HG02938 (cell line): ENCODE measurements around the gene RP2.

Experiments
- ATAC-seq: cut with Tn5 transposase; IDR thresholded peaks from one replicate; pipeline ENCODE4 v1.9.1; 2021; ENCODE audit warnings: mild to moderate bottlenecking, moderate library complexity; ENCODE audit not compliant: unreplicated experiment

Gene RP2

GRCh38 chrX:46917622-46918021 lies 80.8 kb downstream of the RP2 start:
- ATAC-seq: no peak

GRCh38 chrX:46918434-46918833 lies 81.6 kb downstream of the RP2 start:
- no peak for ATAC-seq

- no peak for ATAC-seq
Measured at GRCh38 chrX:46920235-46920634, 83.4 kb downstream of the RP2 start.

- no peak for ATAC-seq
Measured at GRCh38 chrX:46922611-46923010, 85.8 kb downstream of the RP2 start.

GRCh38 chrX:46927718-46928117 lies 90.9 kb downstream of the RP2 start:
- no peak for ATAC-seq

- no peak for ATAC-seq
Measured at GRCh38 chrX:46929439-46930261, 92.8 kb downstream of the RP2 start.
